Body of pancreas (tissue), 4 donors: ENCODE data around the gene A2M. TPM values are rescaled to one million over a fixed set of nuclear protein-coding genes. Genes with fewer than 3 reads are reported as not detected.

Experiments used
- ATAC-seq: fragments of 150-250 bp; one replicate; pipeline ENCODE4 v1.9.1; 2016
- DNase-seq, 4 donors: peaks; one replicate each; pipeline ENCODE4 v3.0.0-alpha.2; 2019
- H3K27ac ChIP-seq, 4 donors: fragments of 200-600 bp; sonication (generic); 1 replicate in 3 of 4; 2 replicates in 1 of 4; pipeline versions ENCODE4 v1.5.1 to v1.6.1; 2016 to 2019; ENCODE audit warnings: mild to moderate bottlenecking in 1 of 4, mixed read lengths in 1 of 4, moderate library complexity in 1 of 4
- H3K27me3 ChIP-seq, 2 donors: fragments of 200-600 bp; sonication (generic); one replicate each; pipeline ENCODE4 v1.6.0; 2016; ENCODE audit warnings: mild to moderate bottlenecking in 1 of 2
- H3K36me3 ChIP-seq, 2 donors: fragments of 200-600 bp; sonication (generic); replicated peaks in 1 of 2; 2 replicates each; pipeline ENCODE4 v1.5.1; 2016; ENCODE audit warnings: low read depth in 2 of 2; ENCODE audit not compliant: insufficient read depth in 1 of 2
- H3K4me1 ChIP-seq: fragments of 200-600 bp; sonication (generic); one replicate; pipeline ENCODE4 v1.6.0; 2016
- H3K4me3 ChIP-seq, 2 donors: fragments of 200-600 bp; sonication (generic); 1 replicate in 1 of 2; 2 replicates in 1 of 2; pipeline ENCODE4 v1.5.1; 2016 to 2019
- H3K9me3 ChIP-seq, 3 donors: fragments of 200-600 bp; sonication (generic); 1 replicate in 2 of 3; 2 replicates in 1 of 3; pipeline ENCODE4 v1.5.1; 2016
- CTCF ChIP-seq, 7 experiments: fragments of 450-650 bp in 4 of 7; fragments of 200-600 bp in 3 of 7; sonication (generic) in 3 of 7; IDR thresholded peaks; one replicate each; pipeline ENCODE4 v1.5.1; 2016 to 2019; ENCODE audit warnings: antibody characterized with exemption in 7 of 7
- POLR2A ChIP-seq, 3 donors: fragments of 450-650 bp; IDR thresholded peaks; one replicate each; pipeline ENCODE4 v1.6.1; 2016; ENCODE audit warnings: antibody characterized with exemption in 3 of 3, mild to moderate bottlenecking in 2 of 3
- WGBS, 2 donors: methylation state at CpG; one replicate each; pipeline ENCODE4 v1.1.5; 2017; 5-methylcytosine and 5-hydroxymethylcytosine counted together
- intact Hi-C: fragments of 100-400 bp; cut with DNase I; formaldehyde crosslinking; loops from one replicate; pipeline ENCODE4 v1.15.1; 2023
- total RNA-seq, 2 donors: library from RNA; depleted of rRNA; stranded (reverse); fragments of >200 nt; gene quantifications; one replicate each; pipeline ENCODE4 v1.1.0, GENCODE V29; 2016

The A2M gene
- total RNA-seq, 2 donors from 2014 or later, result 97.3 to 102 TPM

GRCh38 chr12:9130244-9130643 lies 14.5 kb upstream of the A2M start:
- Histone ChIP-seq H3K27ac (no peak overlapping the region), H3K27me3 (no peaks in the 10 kb centered on the region), H3K36me3 (no peaks in the 10 kb centered on the region), H3K9me3 (no peaks in the 10 kb centered on the region), H3K4me1 (peaks cover 16% of the 10 kb centered on the region), H3K4me3 (no peak overlapping the region)
- DNase-seq (no peak), ATAC-seq (no peak)
- intact Hi-C loops, result no loop called here
- 65 to 71% methylated on average over 2 of the region's 2 CpGs for WGBS, 2 donors
- no peak for TF ChIP-seq POLR2A (IDR thresholded peaks at IDR 0.05)
- TF ChIP-seq CTCF (IDR thresholded peaks at IDR 0.05), result no peak

GRCh38 chr12:9127936-9128663 lies 12.4 kb upstream of the A2M start:
- TF ChIP-seq CTCF (IDR thresholded peaks at IDR 0.05) (no peak), POLR2A (IDR thresholded peaks at IDR 0.05) (no peak)
- Histone ChIP-seq H3K4me1 (peaks cover 13% of the 10 kb centered on the region), H3K36me3 (no peaks in the 10 kb centered on the region), H3K27ac (no peak overlapping the region), H3K4me3 (no peak overlapping the region), H3K9me3 (no peaks in the 10 kb centered on the region), H3K27me3 (no peaks in the 10 kb centered on the region)
- 86 to 89% methylated on average over 11 to 28 of the region's 36 CpGs for WGBS, 2 donors
- DNase-seq (no peak), ATAC-seq (no peak)
- intact Hi-C loops, result no loop called here

- TF ChIP-seq CTCF (IDR thresholded peaks at IDR 0.05), result no peak
- TF ChIP-seq POLR2A (IDR thresholded peaks at IDR 0.05), result no peak
- no peaks in the 10 kb centered on the region for H3K27me3 ChIP-seq
- H3K4me3 ChIP-seq, result no peak overlapping the region
- H3K36me3 ChIP-seq, result no peaks in the 10 kb centered on the region
- H3K4me1 ChIP-seq, result peaks cover 8% of the 10 kb centered on the region
- intact Hi-C loops, result no loop called here
- WGBS, 2 donors, result 91 to 99% methylated on average over 16 to 21 of the region's 21 CpGs
- no peaks in the 10 kb centered on the region for H3K9me3 ChIP-seq
- no peak for DNase-seq
- ATAC-seq, result no peak
- H3K27ac ChIP-seq, result no peak overlapping the region
These were observed 11.8 kb upstream of the A2M start for GRCh38 chr12:9127484-9127883.

- Histone ChIP-seq H3K9me3 (no peaks in the 10 kb centered on the region), H3K27ac (no peak overlapping the region), H3K27me3 (no peaks in the 10 kb centered on the region), H3K4me3 (no peak overlapping the region), H3K36me3 (no peaks in the 10 kb centered on the region), H3K4me1 (peaks cover 8% of the 10 kb centered on the region)
- DNase-seq, result no peak
- ATAC-seq, result no peak
- intact Hi-C loops, result no loop called here
- WGBS, 2 donors, result 88 to 92% methylated on average over 5 to 13 of the region's 16 CpGs
- TF ChIP-seq POLR2A (IDR thresholded peaks at IDR 0.05), result no peak
- TF ChIP-seq CTCF (IDR thresholded peaks at IDR 0.05), result no peak
These were observed 8.8 kb upstream of the A2M start for GRCh38 chr12:9124383-9125031.
